NCI-H748 treated with DMSO at 0.1 percent for 48 hours (cell line): ENCODE measurements around the gene IQSEC1.

Source experiments
- DNase-seq: peaks from one replicate; lab custom pipeline; 2025; lab: John Stamatoyannopoulos, UW

Gene IQSEC1

GRCh38 chr3:13068269-13069010, 4.8 kb downstream of the IQSEC1 start:
- no peak for DNase-seq

DNA sequence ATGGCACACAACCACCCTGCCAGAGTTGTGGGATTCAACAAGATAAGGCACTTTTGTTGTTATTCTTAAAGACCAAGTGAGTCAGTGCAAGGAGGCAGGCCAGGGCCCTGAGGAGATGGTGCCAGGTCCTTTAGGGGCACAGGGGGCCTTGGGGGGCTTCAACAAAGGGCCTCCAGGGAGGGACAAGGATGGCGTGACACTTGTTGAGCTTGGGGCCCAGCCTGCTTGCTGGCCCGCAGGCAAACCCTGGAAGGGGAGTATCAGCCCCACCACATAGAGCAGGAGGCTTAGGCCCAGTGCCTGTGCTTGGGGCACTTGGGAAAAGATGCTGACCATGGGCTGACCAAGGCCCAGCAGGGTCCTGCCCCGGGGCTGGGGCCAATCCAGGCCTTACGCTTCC, 5.5 kb downstream of the IQSEC1 start:
- no peak for DNase-seq

DNA sequence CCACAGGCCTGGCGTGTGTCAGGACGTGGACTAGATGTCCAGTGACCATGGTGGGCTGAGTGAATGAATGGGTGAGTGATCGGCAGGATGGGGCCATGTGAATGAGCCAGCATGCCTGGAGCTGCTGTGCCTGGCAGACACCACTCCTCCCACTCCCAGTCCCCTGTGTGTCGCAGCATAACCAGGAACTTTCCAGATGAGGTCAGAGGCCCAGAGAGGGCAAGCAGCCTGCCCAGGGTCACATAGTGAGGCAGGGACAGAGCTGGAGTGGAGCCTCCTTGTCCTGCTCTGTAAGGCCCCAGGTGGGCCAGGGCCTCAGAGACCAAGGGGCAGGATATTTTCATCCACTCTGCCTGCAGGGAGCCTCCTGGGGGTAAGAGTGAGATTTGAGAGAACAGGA, 6.4 kb downstream of the IQSEC1 start:
- no peak for DNase-seq

DNA sequence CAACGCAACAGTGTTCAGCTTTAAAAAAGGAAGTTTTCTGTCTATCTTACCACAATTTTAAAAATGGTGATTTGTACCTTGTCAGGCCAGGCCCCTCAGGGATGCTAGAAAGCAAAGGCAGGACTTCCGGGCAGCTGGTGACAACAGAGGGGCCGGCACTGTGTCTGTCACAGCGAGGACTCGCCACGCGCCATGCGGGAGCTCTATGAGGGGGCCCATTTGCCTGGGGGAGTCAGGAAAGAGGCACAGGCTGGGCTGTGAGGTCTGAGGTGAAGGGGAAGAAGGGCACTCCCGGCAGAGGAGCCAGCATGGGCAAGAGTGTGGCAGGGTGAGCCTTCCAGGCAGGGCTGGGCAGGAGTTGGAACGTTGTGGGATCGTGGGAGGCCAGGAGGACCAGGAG, 7.0 kb downstream of the IQSEC1 start:
- DNase-seq = no peak

- DNase-seq = no peak
These were observed 7.5 kb downstream of the IQSEC1 start for GRCh38 chr3:13065727-13066126.

DNA sequence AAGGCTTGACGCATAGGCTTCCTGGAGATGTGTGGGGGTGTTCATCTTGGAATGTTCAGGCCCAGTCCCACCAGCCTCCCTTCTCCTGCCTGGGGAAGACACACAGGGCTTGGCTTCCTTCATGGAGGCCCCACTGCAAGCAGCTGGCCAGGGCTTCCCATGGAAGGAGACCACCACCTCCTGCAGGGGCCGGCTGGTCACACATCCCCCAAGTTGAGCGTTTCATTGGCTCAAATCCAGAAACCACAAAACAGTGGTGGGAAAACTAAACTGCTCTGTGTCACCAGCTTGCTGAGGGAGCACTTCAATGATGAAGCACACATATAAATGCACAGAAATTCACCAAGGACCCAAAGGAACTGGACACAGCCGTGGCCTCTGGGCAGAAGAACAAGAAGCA, 8.3 kb downstream of the IQSEC1 start:
- DNase-seq = no peak

DNA sequence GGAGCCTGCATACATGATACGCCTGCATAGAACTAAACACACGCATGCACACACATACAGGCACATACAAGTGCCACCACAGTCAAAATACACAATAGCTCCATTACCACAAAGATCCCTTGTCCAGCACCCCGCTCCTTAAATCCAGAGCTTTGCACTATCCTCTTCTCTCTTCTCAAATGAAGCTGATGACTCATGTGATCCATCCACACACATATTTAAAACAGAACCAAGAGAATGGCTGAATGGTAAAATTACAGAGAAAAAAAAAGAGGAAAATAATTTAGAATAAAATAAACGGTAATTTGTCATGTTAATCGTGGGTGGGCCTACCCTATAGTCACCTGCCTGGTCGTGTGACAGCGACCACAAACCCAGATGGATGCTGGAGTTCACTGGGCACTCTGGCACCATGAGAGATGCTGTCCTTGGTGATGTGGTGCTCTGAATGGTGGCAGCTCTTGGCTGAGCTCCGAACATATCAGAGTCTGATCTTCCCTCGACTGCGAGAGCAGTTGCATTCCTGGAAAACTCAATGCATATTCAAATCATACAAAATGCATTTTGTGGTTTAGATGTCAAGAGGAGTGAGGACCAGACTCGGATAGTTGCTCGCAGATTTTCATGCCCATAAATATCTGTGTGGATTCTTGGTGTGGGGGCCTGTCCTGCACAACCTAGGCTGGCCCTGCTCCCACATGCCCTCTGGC, 8.9 kb downstream of the IQSEC1 start:
- DNase-seq = no peak

GRCh38 chr3:13063225-13063624, 10.0 kb downstream of the IQSEC1 start:
- no peak for DNase-seq

DNA sequence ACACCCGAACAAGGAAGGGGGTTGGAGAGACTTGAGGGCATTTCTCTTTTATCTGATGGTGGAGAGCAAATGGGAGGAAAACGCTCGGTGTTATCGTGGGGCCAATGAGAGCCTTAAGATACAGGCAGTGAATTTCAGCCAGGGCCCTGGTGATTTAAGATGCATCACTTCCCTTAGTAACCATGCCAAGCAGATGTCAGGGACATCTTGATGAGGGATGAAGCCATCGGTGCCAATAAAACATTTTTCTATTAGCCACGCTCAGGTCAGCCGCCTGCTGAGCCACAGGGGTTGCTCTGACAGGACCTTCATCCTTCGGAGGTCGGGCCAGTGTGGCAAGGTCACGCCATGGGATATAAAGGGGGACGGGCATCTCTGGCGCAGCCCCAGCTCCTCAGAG, 10.6 kb downstream of the IQSEC1 start:
- DNase-seq = no peak

- no peak for DNase-seq
These were observed 12.8 kb downstream of the IQSEC1 start for GRCh38 chr3:13060341-13060910.

DNA sequence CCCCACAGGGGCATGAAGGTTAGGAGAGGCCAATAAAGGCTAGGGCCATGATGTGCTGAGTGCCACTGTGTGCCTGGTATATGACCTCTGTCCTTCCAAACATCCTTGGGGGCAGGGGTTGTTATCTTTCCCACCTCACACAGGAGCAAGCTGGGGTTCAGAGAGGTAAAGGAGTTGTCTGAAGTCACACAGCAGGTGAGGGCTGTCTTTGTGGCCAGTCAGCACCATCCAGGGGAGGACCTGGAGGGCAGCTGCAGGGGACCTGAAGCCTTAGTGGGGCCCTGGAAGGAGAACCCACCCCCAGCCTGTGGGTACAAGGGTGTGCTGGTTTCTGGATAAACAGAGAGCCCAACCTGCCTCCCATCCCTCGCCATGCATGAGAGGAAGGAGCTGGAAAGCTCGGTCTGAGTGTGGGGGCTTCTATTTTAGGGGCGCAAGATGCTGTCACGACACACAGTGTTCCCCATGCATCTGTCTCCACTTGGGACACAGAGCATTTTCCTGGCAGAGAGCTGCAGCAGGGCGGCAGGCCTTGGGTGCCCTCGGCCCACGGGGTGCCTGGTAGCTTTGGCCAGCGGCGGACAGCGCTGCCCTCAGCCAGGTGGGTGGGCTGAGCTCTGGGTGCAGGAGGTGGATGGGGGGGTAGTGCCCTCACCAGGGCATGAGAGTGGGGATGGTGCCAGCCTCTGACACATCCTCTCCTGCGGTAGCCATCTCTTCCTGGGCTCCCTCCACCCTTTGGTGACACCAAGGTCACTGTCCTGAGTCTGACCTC, 14.7 kb downstream of the IQSEC1 start:
- DNase-seq = no peak

DNA sequence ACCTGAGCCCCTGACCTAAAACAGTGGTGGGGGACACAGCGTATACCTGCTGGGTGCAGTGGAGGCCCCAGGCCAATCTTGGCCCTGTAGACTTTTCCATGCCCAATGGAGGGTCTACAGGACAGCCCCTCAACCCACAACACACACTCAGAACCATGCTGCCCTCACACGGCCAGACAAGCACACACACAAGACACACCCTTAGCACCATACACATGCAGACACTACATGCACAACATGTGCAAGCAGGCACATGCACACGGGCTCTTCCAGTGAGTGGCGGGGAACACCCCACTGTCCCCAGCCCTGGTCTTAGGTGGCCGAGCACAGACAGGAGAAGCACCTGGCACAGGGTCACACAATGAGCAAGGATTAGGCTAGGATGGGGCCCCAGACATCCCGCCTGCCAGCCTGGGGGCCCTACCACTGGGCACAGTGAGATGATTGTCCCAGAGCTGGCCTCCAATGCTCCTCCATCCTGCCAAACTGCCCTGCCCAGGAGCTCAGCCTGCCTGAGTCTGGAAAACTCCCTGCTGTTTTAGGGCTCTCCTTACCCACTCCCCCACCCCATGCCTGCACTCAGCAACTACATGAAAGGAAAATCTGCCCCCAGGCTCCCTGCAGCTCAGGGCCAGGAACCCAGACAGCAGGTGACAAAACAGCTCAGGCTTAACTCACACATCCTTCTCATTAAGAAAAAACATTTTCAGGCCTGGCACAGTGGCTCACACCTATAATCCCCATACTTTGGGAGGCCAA, 15.8 kb downstream of the IQSEC1 start:
- no peak for DNase-seq

DNA sequence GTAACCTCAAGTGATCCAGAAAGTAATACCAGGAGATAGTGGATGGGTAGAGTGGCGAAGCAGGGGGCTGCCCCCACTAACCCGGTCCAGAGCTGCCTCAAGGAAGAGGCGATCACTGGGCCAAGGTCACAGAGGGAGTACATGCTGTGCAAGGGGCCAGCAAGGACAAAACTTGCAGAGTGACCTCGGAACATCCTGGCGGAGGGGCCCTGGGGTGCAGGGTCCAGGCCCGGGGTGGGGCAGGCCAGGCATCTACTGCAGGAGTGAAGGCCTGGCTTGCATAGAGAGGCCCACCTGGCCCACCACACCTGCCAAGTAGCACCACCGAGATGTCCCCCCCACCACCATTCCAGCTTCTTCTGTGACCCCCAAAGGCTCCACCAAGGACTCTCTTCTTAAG, 17.6 kb downstream of the IQSEC1 start:
- no peak for DNase-seq

DNA sequence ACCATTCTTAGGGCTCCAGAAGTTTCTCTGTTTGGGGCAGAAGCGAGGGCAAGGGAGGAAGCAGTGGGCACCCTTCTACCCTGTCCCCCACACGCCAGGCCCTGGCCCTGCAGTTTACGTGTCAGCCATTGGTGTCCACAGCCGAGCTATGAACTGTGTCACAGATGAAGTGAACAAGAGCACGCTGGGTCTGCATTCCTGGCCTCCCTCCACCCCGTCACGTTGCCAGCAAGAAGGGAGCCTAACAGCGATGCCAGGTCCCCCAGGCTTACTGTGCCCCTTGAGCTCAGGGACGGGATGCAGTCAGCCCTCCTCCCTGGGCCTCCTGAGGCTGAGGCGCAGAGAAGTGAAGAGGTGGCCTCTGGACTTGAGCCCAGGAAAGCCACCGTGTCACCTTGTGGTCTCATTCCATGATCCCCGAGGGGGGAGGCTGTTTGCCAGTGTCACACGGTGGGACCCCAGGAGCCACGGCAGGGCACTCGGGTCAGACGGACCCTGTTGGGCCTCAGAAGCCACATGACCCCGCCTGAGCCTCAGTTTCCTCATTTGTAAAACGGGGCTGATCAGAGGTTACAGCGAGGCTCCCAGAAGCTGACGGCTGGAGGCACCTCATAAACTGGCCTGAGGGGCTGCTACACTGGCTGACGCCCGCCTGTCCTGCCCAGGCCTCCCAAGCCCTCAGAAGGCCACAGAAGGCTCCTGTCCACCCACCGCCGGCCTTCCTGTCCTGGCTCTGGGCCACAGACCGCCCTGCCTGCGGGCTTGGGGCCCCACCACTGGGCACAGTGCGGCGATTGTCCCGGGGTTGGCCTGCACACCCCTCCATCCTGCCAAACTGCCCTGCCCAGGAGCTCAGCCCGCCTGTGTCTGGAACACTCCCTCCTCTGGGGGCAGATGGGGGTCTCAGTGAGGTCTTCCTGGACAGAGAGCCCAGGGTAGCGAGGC, 18.6 kb downstream of the IQSEC1 start:
- no peak for DNase-seq

DNA sequence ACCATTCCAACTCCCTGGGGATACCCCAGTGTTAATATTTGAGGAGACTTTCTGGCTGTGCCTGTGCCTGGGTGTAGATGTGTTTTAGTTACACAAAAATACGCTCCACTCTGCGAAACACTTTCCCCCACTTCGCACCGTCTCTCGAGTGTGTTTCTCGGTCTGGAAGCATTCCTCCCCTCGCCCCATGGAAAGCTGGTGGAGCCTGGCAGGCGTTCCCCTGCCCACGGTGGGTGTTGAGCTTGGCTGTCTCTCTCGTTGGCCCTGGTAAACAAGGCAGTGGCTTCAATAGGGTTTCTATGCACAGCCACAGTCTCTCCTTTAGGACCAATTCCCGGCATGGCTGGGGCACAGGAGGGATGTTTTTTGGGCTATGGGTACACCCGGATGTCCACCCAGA, 19.3 kb downstream of the IQSEC1 start:
- no peak for DNase-seq

DNA sequence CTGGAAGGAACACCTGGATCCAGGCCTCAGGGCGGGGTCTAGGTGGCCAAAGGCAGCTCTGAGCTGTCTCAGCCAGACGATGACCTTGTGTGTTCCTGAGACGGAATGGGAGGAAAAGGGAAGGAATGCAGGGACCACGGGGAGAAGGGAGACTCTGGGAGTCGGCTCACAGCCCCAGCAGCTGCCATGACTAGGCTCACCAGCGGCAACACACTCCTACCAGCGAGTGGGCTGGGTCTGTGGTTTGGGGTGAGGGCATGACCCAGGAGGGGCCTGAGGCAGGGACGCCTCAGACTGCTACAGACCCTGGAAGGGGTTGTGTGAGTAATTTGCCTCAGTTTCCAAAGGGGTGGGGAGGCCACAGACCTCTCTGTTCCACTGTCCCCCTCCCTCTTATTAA, 19.8 kb downstream of the IQSEC1 start:
- DNase-seq = no peak

DNA sequence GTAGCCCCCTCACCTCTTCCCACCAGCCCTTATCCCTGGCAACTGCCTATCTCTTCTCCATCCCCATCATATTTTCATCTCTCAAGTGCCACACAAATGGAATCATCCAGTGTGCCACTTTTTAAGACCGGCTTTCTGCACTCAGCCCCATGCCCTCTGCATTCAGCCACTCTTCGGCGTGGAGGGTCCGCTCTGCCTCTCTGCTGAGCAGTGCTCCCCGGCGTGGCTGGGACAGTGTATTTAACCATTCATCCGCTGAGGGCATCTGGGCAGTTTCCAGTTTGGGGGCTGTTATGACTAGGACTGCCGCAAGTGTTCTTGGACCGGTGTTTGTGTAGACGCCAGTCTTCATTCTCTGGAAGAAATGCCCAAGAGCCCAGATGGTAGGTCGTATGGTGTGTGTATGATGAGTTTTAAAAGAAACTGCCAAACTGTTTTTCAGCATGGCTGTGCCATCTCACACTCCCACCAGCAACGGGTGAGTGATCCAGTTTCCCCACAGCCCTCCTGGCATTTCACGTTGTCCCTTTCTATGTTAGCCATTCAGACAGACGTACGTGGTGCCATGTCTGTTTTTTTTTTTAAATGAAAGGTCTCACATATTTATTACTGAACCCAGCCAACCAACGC, 20.9 kb downstream of the IQSEC1 start:
- DNase-seq = no peak

GRCh38 chr3:13051581-13051980, 21.6 kb downstream of the IQSEC1 start:
- DNase-seq = no peak

DNA sequence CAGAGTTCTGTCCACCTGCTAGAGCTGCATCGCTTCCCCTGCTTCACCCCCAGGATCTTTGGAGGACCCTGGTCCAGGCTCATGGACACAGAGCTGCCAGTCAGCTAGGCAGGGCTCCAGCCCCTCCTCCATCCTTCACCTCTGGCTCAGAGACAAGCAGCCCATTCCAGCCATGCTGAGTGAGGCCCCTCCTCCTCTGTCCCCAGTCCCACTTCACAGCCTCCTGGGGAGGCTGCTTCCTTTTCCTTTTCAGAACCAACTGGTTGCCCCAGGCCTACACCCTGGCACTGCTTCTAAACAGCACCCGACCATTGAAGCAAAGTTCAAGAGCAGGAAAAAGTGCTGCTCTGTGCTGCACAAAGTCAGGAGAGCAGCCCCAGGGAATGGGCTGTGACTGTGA, 22.2 kb downstream of the IQSEC1 start:
- DNase-seq = no peak

DNA sequence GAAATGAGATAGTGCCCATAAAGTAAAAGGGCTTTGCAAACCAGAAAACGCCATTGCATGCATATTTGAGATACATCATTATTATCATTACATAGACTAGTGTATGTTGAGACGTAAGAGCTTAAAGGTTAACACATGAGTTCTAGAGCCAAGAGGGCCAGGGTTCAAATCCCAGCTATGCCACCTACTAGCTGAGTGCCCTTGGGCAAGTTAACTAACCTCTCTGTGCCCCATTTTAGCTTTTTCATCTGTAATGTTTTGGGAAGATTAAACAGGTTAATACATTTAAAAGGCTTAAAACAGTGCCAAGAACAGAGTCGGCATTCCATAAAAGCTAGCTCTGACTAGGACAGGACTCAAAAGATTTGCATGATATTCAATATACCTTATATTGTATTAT, 22.8 kb downstream of the IQSEC1 start:
- DNase-seq = no peak
